ENCODE measurements around the gene TRIM28. TPM values are rescaled to one million over a fixed set of nuclear protein-coding genes. Genes with fewer than 3 reads are reported as not detected.

TRIM28 gene
- total RNA-seq, 1 experiment from 2014 or later: 863 TPM

DNA sequence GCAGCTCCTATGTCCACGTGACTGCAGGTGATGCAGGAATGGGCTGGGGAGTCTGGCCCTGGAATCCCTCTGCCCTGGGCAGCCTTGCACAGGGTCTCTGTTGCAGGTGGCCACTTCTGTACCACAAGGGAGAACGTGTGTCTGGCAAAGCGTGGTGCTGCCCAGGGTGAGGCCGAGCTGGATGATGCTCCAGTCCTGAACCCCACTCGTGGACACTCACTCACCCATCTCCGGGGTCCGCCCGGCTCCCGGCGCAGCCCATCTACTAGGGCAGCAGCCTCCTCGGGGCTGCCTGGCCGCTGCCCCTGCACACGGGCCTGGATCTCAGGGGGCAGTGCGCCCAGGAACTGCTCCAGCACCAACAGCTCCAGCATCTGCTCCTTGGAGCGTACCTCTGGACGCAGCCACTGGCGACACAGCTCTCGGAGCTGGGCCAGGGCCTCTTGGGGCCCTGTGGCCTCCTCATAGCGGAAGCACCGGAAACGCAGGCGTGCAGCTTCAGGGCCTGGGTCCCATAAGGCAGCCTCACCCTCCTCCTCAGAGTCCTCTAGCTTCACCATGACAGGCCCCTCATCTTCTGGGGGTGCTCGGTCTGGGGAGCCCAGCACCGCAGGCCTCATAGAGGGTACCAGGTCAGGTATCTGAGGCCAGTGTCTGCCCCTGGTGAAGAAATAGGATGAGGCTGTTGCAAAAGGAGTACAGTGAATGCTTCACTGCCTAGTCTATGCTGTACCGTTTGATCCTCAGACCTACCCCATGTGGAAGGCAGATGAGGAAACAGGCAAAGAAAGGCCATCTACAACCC lies 27.1 kb downstream of the TRIM28 start:
- CTCF ChIA-PET: no interaction called here
- no peak overlapping the region for H3K27ac Mint-ChIP-seq (ENCODE audit: unreplicated experiment)
- Histone ChIP-seq H3K4me1 (no peaks in the 10 kb centered on the region), H3K4me3 (ENCODE audit: low read depth, low read length) (no peak overlapping the region), H3K36me3 (ENCODE audit: control insufficient read depth, insufficient read depth, low read length) (no peaks in the 10 kb centered on the region; the same call in 1 of the 2 replicates), H3K9me3 (no peaks in the 10 kb centered on the region), H3K27me3 (replicated peaks; ENCODE audit: control insufficient read depth, insufficient read depth, low read length) (no peaks in the 10 kb centered on the region)
- no peak for DNase-seq
- H3K9me3 Mint-ChIP-seq (ENCODE audit: unreplicated experiment): no peaks in the 10 kb centered on the region
- POLR2A ChIA-PET: interaction anchor here (1.3 kb wide), 1 partner anchor 12 kb away, joined by 5 read pairs; no protein-coding TSS in a partner anchor
- no peaks in the 10 kb centered on the region for H3K27me3 Mint-ChIP-seq (ENCODE audit: insufficient read depth, unreplicated experiment)
- TF ChIP-seq, protein P1, sequence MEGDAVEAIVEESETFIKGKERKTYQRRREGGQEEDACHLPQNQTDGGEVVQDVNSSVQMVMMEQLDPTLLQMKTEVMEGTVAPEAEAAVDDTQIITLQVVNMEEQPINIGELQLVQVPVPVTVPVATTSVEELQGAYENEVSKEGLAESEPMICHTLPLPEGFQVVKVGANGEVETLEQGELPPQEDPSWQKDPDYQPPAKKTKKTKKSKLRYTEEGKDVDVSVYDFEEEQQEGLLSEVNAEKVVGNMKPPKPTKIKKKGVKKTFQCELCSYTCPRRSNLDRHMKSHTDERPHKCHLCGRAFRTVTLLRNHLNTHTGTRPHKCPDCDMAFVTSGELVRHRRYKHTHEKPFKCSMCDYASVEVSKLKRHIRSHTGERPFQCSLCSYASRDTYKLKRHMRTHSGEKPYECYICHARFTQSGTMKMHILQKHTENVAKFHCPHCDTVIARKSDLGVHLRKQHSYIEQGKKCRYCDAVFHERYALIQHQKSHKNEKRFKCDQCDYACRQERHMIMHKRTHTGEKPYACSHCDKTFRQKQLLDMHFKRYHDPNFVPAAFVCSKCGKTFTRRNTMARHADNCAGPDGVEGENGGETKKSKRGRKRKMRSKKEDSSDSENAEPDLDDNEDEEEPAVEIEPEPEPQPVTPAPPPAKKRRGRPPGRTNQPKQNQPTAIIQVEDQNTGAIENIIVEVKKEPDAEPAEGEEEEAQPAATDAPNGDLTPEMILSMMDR (IDR thresholded peaks at IDR 0.05; ENCODE audit: insufficient read depth in 1 of 2, low read depth in 1 of 2, low read length in 1 of 2, severe bottlenecking in 1 of 2, unreplicated experiment in 1 of 2): no peak
- peaks cover 46% of the 10 kb centered on the region for H3K36me3 Mint-ChIP-seq (ENCODE audit: insufficient read depth, unreplicated experiment)
- H3K4me3 Mint-ChIP-seq (ENCODE audit: unreplicated experiment): no peak overlapping the region
- intact Hi-C loops (cut with micrococcal nuclease; ENCODE audit: unreplicated experiment): no loop called here
- no TSS peak for BruUV-seq (replicated peaks)
- peaks cover 17% of the 10 kb centered on the region for H3K4me1 Mint-ChIP-seq (ENCODE audit: low read depth, unreplicated experiment)

DNA sequence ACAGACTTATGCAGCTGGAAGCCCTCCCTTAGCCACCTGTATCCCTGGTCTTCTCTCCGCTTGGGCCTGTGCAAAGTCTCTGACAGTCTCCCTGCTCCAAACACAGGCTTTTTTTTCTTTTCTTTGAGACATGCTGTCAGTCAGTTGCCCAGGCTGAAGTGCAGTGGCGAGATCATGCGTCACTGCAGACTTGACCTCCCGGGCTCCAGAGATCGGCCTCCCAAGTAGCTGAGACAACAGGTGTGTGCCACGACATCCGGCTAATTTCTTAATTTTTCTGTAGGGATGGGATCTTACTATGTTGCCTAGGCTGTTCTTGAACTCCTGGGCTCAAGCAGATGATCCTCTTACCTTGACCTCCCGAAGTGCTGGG lies 27.7 kb downstream of the TRIM28 start:
- intact Hi-C loops (cut with micrococcal nuclease; ENCODE audit: unreplicated experiment): no loop called here
- Mint-ChIP-seq H3K27ac (ENCODE audit: unreplicated experiment) (no peak overlapping the region), H3K4me3 (ENCODE audit: unreplicated experiment) (no peak overlapping the region), H3K4me1 (ENCODE audit: low read depth, unreplicated experiment) (peaks cover 17% of the 10 kb centered on the region), H3K36me3 (ENCODE audit: insufficient read depth, unreplicated experiment) (peaks cover 40% of the 10 kb centered on the region), H3K9me3 (ENCODE audit: unreplicated experiment) (no peaks in the 10 kb centered on the region), H3K27me3 (ENCODE audit: insufficient read depth, unreplicated experiment) (no peaks in the 10 kb centered on the region)
- TSS peak; percentile 10 for BruUV-seq (replicated peaks)
- CTCF ChIA-PET: no interaction called here
- Histone ChIP-seq H3K4me3 (ENCODE audit: low read depth, low read length) (no peak overlapping the region), H3K27me3 (replicated peaks; ENCODE audit: control insufficient read depth, insufficient read depth, low read length) (no peaks in the 10 kb centered on the region), H3K36me3 (ENCODE audit: control insufficient read depth, insufficient read depth, low read length) (no peaks in the 10 kb centered on the region; the same call in 1 of the 2 replicates), H3K4me1 (no peaks in the 10 kb centered on the region), H3K9me3 (no peaks in the 10 kb centered on the region)
- DNase-seq: no peak
- POLR2A ChIA-PET: interaction anchor here (1.3 kb wide), 1 partner anchor 12 kb away, joined by 5 read pairs; no protein-coding TSS in a partner anchor
- TF ChIP-seq, protein P1 (IDR thresholded peaks at IDR 0.05; ENCODE audit: insufficient read depth in 1 of 2, low read depth in 1 of 2, low read length in 1 of 2, severe bottlenecking in 1 of 2, unreplicated experiment in 1 of 2): no peak

DNA sequence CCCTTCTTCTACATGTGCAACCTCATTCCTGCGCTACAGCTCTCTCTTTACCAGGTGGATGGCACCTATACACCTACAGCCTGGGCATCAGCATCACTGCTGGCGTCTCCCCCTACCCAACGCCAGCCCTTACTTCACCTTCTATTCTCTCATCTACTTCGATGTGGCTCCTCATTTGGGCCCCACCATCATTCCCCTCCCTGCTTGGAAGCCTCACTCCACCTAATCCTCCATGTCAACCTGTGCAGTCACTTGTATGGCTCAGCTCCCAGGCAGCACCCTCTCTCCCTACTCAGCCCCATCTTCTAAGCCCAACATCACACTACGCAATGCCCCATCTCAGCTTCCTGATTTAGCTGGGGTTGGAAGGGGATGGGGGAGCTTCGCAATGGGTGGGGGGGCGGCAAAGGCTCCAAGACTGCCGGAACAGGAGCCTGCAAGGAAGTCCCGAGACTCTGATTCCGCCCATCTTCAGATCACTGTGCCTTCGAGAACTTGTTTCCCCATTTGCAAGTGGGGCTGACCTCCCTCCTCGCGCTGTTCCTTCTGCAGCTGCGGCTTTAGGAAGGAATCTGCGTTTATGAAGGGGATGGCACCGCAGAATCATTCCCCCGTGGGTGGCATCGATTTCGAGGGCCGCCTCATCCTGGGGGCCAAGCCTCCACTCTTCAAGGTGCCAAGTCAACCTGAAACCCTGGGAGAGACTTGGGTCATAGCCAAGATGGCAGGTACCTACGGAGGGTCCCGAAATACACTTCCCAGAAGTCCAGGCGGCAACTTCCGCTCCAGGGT lies 28.4 kb downstream of the TRIM28 start:
- TF ChIP-seq, protein P1 (IDR thresholded peaks at IDR 0.05; ENCODE audit: insufficient read depth in 1 of 2, low read depth in 1 of 2, low read length in 1 of 2, severe bottlenecking in 1 of 2, unreplicated experiment in 1 of 2): no peak
- intact Hi-C loops (cut with micrococcal nuclease; ENCODE audit: unreplicated experiment): loop anchor here (1.0 kb wide), 1 partner anchor 9 kb away; no protein-coding TSS in a partner anchor
- no TSS peak for BruUV-seq (replicated peaks)
- H3K27ac Mint-ChIP-seq (ENCODE audit: unreplicated experiment): peak overlapping the region; percentile 98
- Histone ChIP-seq H3K4me3 (ENCODE audit: low read depth, low read length) (peak overlapping the region; percentile 67), H3K4me1 (no peaks in the 10 kb centered on the region), H3K9me3 (no peaks in the 10 kb centered on the region), H3K27me3 (replicated peaks; ENCODE audit: control insufficient read depth, insufficient read depth, low read length) (no peaks in the 10 kb centered on the region), H3K36me3 (ENCODE audit: control insufficient read depth, insufficient read depth, low read length) (no peaks in the 10 kb centered on the region)
- DNase-seq: no peak
- H3K4me1 Mint-ChIP-seq (ENCODE audit: low read depth, unreplicated experiment): peaks cover 17% of the 10 kb centered on the region
- no peaks in the 10 kb centered on the region for H3K9me3 Mint-ChIP-seq (ENCODE audit: unreplicated experiment)
- H3K4me3 Mint-ChIP-seq (ENCODE audit: unreplicated experiment): peak overlapping the region; percentile 87
- no peaks in the 10 kb centered on the region for H3K27me3 Mint-ChIP-seq (ENCODE audit: insufficient read depth, unreplicated experiment)
- ChIA-PET CTCF (no interaction called here), POLR2A (interaction anchor here (1.3 kb wide), 1 partner anchor 13 kb away, joined by 5 read pairs; no protein-coding TSS in a partner anchor)
- peaks cover 39% of the 10 kb centered on the region for H3K36me3 Mint-ChIP-seq (ENCODE audit: insufficient read depth, unreplicated experiment)
